HepG2 (cell line): ENCODE measurements around the gene IGF2. TPM values are rescaled to one million over a fixed set of nuclear protein-coding genes. Genes with fewer than 3 reads are reported as not detected.

Source experiments
- HMGXB4 ChIP-seq, 2 experiments: sonication (generic) in 1 of 2; formaldehyde crosslinking in 1 of 2; IDR thresholded peaks; 2 replicates each; pipeline versions ENCODE4 v1.4.0 to v1.6.1; 2018 to 2020; ENCODE audit warnings: missing genetic modification reagents in 2 of 2, borderline replicate concordance in 1 of 2, low read depth in 1 of 2, mild to moderate bottlenecking in 1 of 2, missing biosample characterization in 1 of 2
- NFE2L2 ChIP-seq: fragments of 150-350 bp; IDR thresholded peaks from 2 replicates; pipeline ENCODE4 v1.6.1; 2014; ENCODE audit warnings: low read length
- PITX1 ChIP-seq: sonication (generic); formaldehyde crosslinking; IDR thresholded peaks from 2 replicates; pipeline ENCODE4 v1.5.1; 2020; ENCODE audit warnings: mild to moderate bottlenecking, missing genetic modification reagents
- RELA ChIP-seq: sonication (generic); formaldehyde crosslinking; IDR thresholded peaks from 2 replicates; pipeline ENCODE4 v1.4.0; 2020; ENCODE audit warnings: missing genetic modification reagents
- SAFB2 ChIP-seq: sonication (generic); formaldehyde crosslinking; IDR thresholded peaks from 2 replicates; pipeline ENCODE4 v1.5.1; 2020; ENCODE audit warnings: missing genetic modification reagents, low read depth, mild to moderate bottlenecking, borderline replicate concordance
- TEAD2 ChIP-seq: sonication (generic); formaldehyde crosslinking; IDR thresholded peaks from 2 replicates; pipeline ENCODE4 v1.9.0; 2021; ENCODE audit warnings: missing genetic modification reagents
- TEF ChIP-seq: sonication (generic); formaldehyde crosslinking; IDR thresholded peaks from 2 replicates; pipeline ENCODE4 v1.5.0; 2020; ENCODE audit warnings: missing genetic modification reagents
- WIZ ChIP-seq: sonication (generic); formaldehyde crosslinking; IDR thresholded peaks from 2 replicates; pipeline ENCODE4 v1.5.1; 2020; ENCODE audit warnings: mild to moderate bottlenecking, missing genetic modification reagents
- ZC3H4 ChIP-seq: sonication (generic); formaldehyde crosslinking; IDR thresholded peaks from 2 replicates; pipeline ENCODE4 v1.4.0; 2020; ENCODE audit warnings: missing genetic modification reagents, borderline replicate concordance
- ZMYM3 ChIP-seq: sonication (generic); formaldehyde crosslinking; IDR thresholded peaks from 2 replicates; pipeline ENCODE4 v1.5.1; 2020; ENCODE audit warnings: mild to moderate bottlenecking, missing genetic modification reagents
- ZNF431 ChIP-seq: sonication (generic); formaldehyde crosslinking; IDR thresholded peaks from 2 replicates; pipeline ENCODE4 v1.9.0; 2022; ENCODE audit warnings: missing genetic modification reagents, low read depth, mild to moderate bottlenecking, borderline replicate concordance
- polyA plus RNA-seq, 8 experiments: library from polyadenylated mRNA; depleted of rRNA in 3 of 8; stranded (reverse) in 7 of 8; unstranded in 1 of 8; fragments of >200 nt; fragmentation: Illumina TruSeq in 4 of 8; extraction: Trizol in 4 of 8; gene quantifications; 2 replicates each; pipeline versions ENCODE4 v1.2.1 to v1.2.3, GENCODE V29; 2011 to 2016; ENCODE audit warnings: low read depth in 4 of 8, missing spikeins in 1 of 8, mixed read lengths in 1 of 8; ENCODE audit not compliant: insufficient read depth in 1 of 8
- total RNA-seq, 5 experiments: library from RNA; depleted of rRNA; stranded (reverse); fragments of >200 nt; fragmentation: Illumina TruSeq; extraction: Trizol; gene quantifications; 2 replicates each; pipeline ENCODE4 v1.2.3, GENCODE V29; 2016; ENCODE audit warnings: low read depth in 1 of 5
- TF ChIP-seq, protein P1 (sequence below), 2 experiments: sonication (generic) in 1 of 2; formaldehyde crosslinking in 1 of 2; IDR thresholded peaks; 2 replicates each; pipeline versions ENCODE4 v1.4.0 to v1.6.1; 2016 to 2020; ENCODE audit warnings: borderline replicate concordance in 1 of 2, low read depth in 1 of 2, mild to moderate bottlenecking in 1 of 2, missing genetic modification reagents in 1 of 2
- TF ChIP-seq, protein P2 (sequence below): sonication (generic); formaldehyde crosslinking; IDR thresholded peaks from 2 replicates; pipeline ENCODE4 v1.5.0; 2020; ENCODE audit warnings: mild to moderate bottlenecking, missing genetic modification reagents
- TF ChIP-seq, protein P3 (sequence below): IDR thresholded peaks from 2 replicates; pipeline ENCODE4 v1.6.1; 2012; ENCODE audit warnings: low read depth, low read length, improper control_type of control experiment
- TF ChIP-seq, protein P4 (sequence below): sonication (generic); formaldehyde crosslinking; IDR thresholded peaks from 2 replicates; pipeline ENCODE4 v1.5.0; 2020; ENCODE audit warnings: missing genetic modification reagents

Gene IGF2
- total and polyA plus RNA-seq, 2 of the 13 experiments (the other 11 are each of a cell fraction or from before 2014, with no cell fraction given) = 79.1 to 254 TPM

DNA sequence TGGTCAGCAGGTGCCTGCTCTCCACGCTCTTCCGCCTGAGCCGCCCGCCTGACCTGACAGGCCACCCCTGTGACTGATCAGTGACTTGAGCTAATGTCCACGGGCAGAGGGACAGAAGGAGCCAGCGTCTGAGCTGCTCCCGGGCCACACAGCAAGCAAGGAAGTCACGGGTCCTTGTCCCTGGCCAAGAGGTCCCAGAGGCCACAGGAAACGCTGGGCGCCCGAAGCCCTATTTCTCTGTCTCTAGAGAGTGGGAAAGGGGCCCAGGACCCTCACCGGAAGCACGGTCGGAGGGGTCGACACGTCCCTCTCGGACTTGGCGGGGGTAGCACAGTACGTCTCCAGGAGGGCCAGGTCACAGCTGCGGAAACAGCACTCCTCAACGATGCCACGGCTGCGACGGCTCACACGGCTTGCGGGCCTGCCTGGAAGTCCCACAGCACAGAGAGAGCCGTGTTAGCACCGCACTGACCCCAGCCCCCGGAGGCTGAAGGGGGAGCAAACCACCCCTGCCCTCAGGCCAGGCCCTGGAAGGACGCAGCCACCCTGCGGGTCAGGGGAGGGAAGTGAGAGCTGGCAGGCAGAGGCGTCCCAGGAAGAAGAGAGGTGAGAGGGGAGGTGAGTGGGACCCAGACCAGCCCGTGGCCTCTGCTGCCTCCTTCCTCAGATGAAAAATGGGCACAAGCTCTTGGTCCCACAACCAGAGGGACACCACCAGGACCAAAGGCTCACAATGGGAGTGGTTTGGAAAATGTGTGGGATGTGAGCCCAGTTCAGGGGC is 5.8 kb downstream of the IGF2 start (continued):
- TF ChIP-seq, protein P1, sequence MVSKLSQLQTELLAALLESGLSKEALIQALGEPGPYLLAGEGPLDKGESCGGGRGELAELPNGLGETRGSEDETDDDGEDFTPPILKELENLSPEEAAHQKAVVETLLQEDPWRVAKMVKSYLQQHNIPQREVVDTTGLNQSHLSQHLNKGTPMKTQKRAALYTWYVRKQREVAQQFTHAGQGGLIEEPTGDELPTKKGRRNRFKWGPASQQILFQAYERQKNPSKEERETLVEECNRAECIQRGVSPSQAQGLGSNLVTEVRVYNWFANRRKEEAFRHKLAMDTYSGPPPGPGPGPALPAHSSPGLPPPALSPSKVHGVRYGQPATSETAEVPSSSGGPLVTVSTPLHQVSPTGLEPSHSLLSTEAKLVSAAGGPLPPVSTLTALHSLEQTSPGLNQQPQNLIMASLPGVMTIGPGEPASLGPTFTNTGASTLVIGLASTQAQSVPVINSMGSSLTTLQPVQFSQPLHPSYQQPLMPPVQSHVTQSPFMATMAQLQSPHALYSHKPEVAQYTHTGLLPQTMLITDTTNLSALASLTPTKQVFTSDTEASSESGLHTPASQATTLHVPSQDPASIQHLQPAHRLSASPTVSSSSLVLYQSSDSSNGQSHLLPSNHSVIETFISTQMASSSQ (IDR thresholded peaks at IDR 0.05; ENCODE audit: low read depth) = no peak
- TF ChIP-seq, protein P1 (CRISPR knock-in tag; IDR thresholded peaks at IDR 0.05; ENCODE audit: borderline replicate concordance) = peak; percentile 43; the same call in 1 of the 2 replicates
- no peak for TF ChIP-seq TEAD2 (CRISPR knock-in tag)
- TF ChIP-seq, protein P2, sequence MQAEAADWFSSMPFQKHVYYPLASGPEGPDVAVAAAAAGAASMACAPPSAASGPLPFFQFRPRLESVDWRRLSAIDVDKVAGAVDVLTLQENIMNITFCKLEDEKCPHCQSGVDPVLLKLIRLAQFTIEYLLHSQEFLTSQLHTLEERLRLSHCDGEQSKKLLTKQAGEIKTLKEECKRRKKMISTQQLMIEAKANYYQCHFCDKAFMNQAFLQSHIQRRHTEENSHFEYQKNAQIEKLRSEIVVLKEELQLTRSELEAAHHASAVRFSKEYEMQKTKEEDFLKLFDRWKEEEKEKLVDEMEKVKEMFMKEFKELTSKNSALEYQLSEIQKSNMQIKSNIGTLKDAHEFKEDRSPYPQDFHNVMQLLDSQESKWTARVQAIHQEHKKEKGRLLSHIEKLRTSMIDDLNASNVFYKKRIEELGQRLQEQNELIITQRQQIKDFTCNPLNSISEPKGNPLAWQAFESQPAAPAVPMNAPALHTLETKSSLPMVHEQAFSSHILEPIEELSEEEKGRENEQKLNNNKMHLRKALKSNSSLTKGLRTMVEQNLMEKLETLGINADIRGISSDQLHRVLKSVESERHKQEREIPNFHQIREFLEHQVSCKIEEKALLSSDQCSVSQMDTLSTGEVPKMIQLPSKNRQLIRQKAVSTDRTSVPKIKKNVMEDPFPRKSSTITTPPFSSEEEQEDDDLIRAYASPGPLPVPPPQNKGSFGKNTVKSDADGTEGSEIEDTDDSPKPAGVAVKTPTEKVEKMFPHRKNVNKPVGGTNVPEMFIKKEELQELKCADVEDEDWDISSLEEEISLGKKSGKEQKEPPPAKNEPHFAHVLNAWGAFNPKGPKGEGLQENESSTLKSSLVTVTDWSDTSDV (CRISPR knock-in tag) = peak; percentile 60; the same call in 1 of the 2 replicates
- no peak for TF ChIP-seq NFE2L2
- no peak; the same call in 1 of the 2 replicates for TF ChIP-seq ZMYM3 (CRISPR knock-in tag)
- no peak for TF ChIP-seq RELA
- TF ChIP-seq, protein P3, sequence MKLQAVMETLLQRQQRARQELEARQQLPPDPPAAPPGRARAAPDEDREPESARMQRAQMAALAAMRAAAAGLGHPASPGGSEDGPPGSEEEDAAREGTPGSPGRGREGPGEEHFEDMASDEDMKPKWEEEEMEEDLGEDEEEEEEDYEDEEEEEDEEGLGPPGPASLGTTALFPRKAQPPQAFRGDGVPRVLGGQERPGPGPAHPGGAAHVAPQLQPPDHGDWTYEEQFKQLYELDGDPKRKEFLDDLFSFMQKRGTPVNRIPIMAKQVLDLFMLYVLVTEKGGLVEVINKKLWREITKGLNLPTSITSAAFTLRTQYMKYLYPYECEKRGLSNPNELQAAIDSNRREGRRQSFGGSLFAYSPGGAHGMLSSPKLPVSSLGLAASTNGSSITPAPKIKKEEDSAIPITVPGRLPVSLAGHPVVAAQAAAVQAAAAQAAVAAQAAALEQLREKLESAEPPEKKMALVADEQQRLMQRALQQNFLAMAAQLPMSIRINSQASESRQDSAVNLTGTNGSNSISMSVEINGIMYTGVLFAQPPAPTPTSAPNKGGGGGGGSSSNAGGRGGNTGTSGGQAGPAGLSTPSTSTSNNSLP = no peak
- TF ChIP-seq TEF (CRISPR knock-in tag) = no peak
- TF ChIP-seq ZC3H4 (CRISPR knock-in tag) = peak; percentile 96
- TF ChIP-seq, protein P4, sequence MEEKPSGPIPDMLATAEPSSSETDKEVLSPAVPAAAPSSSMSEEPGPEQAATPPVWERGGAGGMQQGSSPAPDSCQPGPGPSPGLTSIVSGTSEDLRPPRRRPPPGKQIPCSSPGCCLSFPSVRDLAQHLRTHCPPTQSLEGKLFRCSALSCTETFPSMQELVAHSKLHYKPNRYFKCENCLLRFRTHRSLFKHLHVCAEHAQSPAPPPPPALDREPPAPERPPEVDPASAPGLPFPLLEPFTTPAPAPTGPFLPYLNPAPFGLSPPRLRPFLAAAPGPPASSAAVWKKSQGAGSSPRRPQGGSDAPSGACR = peak; percentile 67; the same call in 1 of the 2 replicates
- 0 out of 2 replicates have a peak, but pooled peaks have one; percentile 6 for TF ChIP-seq PITX1 (CRISPR knock-in tag)
- no peak; the same call in 1 of the 2 replicates for TF ChIP-seq WIZ (CRISPR knock-in tag)
- no peak for TF ChIP-seq HMGXB4 (CRISPR knock-in tag; IDR thresholded peaks at IDR 0.05; ENCODE audit: borderline replicate concordance in 1 of 2, low read depth in 1 of 2)
- TF ChIP-seq SAFB2 (CRISPR knock-in tag) = peak; percentile 32
- no peak for TF ChIP-seq ZNF431 (CRISPR knock-in tag)
